Erythroblast (primary cell): ENCODE results near the gene CACNG8.
"Not testable (repeated sequence)": the region's sequence is repeated elsewhere in the genome, so short reads cannot be mapped to it uniquely, and the experiment has no call there.

ENCODE experiments used
- DNase-seq, 2 experiments: peaks; one replicate each; lab custom pipeline; 2025; lab: John Stamatoyannopoulos, UW
- GATA1 ChIP-seq: IDR thresholded peaks from 2 replicates; pipeline ENCODE4 v1.6.1; 2011; ENCODE audit warnings: low read depth, mild to moderate bottlenecking, control low read depth, low read length, moderate library complexity
- POLR2A ChIP-seq: IDR thresholded peaks from 2 replicates; pipeline ENCODE4 v1.6.1; 2011; ENCODE audit warnings: mild to moderate bottlenecking, low read length

The CACNG8 gene

DNA sequence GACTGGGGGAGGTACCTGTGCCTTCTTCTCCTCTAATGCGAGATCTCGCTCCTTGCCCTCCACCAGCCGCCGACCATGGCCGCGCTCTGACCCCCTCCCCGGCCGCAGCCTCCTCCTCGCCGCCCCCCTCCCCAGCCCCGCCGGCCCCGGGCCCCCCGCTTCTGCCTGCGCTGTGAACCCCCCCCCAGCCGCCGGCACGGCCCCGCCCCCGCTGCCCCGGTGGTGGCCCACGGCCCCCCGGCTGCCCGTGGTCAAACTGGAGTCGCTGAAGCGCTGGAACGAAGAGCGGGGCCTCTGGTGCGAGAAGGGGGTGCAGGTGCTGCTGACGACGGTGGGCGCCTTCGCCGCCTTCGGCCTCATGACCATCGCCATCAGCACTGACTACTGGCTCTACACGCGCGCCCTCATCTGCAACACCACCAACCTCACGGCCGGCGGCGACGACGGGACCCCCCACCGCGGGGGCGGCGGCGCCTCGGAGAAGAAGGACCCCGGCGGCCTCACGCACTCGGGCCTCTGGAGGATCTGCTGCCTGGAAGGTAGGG, at the start of gene CACNG8:
TSS of gene CACNG8 (plus strand) at position 51 of the 545 bp plus-strand sequence.
- TF ChIP-seq POLR2A (no peak), GATA1 (no peak)
- no peak for DNase-seq

- no peak for DNase-seq
- TF ChIP-seq POLR2A = no peak
- TF ChIP-seq GATA1 = no peak
Observed at GRCh38 chr19:53915000-53915399, 47.7 kb upstream of the CACNG8 start.

- DNase-seq = no peak
- no peak for TF ChIP-seq POLR2A
- TF ChIP-seq GATA1 = no peak
Observed at GRCh38 chr19:53916004-53916403, 46.7 kb upstream of the CACNG8 start.

DNA sequence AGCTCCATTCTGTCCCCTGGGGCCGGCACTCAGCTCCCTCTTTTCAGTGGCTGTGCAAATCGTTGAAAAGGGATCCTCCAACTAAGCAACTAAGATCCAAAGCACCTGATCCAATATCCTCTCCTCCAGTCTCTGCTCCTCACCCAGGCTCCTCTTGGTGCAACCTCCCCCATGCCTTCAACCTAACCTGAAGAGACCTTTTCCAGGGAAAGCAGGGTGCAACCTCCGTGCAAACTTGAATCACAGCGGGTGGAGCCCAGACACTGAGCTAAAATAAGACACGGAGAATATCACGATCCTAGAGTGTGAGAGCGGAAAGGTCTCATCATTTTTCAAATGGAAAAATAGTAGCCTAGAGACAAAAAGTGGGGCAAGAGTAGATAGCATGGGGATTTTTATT, 45.4 kb upstream of the CACNG8 start:
- DNase-seq = no peak
- TF ChIP-seq POLR2A (no peak), GATA1 (no peak)

DNA sequence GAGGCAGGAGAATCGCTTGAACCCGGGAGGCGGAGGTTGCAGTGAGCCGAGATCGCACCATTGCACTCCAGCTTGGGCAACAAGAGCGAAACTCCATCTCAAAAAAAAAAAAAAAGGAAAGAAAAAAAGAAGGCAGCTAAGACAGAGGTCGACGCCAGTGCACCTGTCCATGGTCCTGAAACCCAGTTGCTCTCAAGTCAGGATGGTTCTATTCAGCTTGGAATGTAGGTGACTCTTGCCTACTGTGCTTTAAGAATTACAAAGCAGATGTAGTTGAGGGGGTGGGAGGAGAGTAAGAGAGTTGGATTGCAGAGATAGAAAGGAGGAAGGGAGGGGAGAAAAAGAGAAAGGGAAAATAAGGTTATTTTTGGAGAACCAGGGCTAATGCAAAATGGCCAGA, 35.0 kb upstream of the CACNG8 start:
- TF ChIP-seq POLR2A (no peak), GATA1 (no peak)
- DNase-seq = peak in 1 of 2 experiments; percentile 48

DNA sequence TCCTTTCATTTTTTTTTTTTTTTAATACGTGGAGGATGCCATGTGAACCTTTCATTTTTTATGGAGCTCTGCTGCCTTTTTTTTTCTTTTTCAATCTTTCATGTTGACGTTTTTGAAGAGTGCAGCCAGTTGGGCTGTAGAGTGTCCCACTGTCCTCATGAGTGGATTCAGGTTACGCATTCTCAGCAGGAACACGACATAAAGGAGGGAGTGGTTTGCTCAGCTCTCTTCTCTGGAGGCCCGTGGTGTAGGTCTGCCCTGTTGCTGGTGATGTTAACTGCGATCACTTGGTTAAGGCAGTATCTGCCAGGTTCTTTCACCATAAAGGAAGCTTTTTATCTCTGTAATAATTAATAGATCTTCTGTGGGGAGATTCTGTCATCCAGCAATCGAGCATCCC, 26.7 kb upstream of the CACNG8 start:
- DNase-seq = no peak
- TF ChIP-seq POLR2A (no peak), GATA1 (no peak)

DNA sequence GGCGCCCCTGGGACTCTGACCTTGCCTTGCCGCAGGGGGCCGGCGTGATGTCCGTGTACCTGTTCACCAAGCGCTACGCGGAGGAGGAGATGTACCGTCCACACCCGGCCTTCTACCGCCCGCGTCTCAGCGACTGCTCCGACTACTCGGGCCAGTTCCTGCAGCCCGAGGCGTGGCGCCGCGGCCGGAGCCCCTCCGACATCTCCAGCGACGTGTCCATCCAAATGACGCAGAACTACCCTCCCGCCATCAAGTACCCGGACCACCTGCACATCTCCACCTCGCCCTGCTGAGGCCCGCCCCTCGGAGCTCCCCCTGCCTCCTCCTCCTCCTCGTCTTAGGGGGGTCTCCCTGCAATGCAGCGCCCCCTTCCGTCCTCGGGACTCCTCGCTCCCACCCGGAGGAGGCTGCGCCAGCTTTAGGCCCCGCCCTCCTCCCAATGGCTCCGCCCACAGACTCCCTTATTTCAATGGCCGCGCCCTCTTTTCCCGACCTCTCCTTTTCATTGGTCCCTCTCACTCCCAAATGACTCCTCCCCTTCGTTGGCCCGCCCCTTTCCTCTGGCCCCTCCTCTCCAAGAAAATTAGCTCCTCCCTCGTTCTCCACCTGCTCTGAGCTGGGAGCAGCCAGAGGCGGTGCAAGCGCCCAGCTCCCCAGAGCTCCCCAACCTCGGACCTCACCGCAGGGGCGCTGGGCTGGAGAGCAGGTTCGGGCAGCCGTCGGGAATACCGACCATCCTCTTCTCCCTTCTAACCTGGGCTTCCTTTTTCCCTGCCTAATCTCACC, 20.5 kb upstream of the CACNG8 start:
- peak; percentile 34 to 50 for DNase-seq
- no peak for TF ChIP-seq POLR2A
- TF ChIP-seq GATA1 = no peak

- TF ChIP-seq POLR2A (no peak), GATA1 (no peak)
- DNase-seq = no peak
Observed at GRCh38 chr19:53944416-53944815, 18.3 kb upstream of the CACNG8 start.

DNA sequence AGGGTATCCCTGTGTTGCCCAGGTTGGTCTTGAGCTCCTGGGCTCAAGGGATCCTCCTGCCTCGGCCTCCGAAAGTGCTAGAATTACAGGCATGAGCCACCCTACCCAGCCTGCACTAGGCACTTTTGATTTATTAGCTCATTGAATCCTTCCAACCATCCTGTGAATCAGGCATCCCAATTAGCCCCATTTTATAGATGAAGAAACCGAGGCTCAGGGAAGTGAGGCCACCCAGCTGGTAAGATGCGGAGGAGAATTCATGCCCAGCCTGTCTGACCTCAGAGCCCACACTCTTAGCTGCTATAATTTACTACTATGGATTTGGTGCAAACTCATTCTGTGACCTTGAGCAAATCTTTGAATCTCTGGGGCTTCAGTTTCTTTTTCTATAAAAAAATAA, 17.8 kb upstream of the CACNG8 start:
- DNase-seq = no peak
- TF ChIP-seq GATA1 = no peak
- no peak for TF ChIP-seq POLR2A

GRCh38 chr19:53945441-53945840, 17.3 kb upstream of the CACNG8 start:
- DNase-seq = no peak
- TF ChIP-seq GATA1 (no peak), POLR2A (no peak)

DNA sequence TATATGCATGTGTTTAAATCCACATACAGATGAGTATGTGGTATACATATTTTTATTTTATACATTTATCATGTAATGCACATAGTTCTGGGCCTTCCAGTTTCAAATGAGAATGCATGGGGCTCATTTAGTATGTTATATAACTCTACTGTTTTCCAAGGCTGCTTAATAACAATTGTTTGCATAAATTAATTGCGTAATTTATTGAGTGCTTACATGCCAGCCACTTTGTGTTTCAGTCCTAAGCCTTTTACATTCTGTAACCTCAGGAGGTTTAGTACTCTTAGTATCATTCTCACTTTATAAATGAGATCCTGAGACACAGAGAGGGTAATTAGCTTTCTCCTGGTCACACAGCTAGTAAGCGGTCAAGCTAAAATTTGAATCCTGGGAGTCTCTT, 16.7 kb upstream of the CACNG8 start:
- DNase-seq = no peak
- TF ChIP-seq GATA1 = no peak
- no peak for TF ChIP-seq POLR2A

- DNase-seq = peak in 1 of 2 experiments; percentile 10
- TF ChIP-seq GATA1 (no peak), POLR2A (no peak)
Observed at GRCh38 chr19:53947624-53948023, 15.1 kb upstream of the CACNG8 start.

- DNase-seq = not testable (repeated sequence)
Observed at GRCh38 chr19:53948611-53949010, 14.1 kb upstream of the CACNG8 start.

GRCh38 chr19:53951436-53951835, 11.3 kb upstream of the CACNG8 start:
- DNase-seq = no peak
- no peak for TF ChIP-seq POLR2A
- TF ChIP-seq GATA1 = no peak

DNA sequence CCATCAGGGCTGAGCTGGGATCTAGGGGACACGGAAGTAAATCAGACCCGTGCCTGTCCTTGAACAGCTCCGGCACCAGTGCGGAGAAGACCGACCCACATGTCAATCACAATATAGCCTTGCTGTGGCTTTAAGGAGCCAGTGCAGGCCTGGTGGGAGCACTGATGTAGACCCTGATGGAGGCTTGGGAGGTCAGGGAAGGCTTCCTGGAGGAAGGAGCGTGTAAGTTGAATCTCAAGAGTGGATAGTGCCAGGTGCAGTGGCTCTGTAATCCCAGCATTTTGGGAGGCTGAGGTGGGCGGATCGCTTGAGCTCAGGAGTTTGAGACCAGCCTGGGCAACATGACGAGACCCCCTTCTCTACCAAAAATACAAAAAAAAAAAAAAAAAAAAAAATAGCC, 10.8 kb upstream of the CACNG8 start:
- DNase-seq = no peak
- TF ChIP-seq GATA1 (no peak), POLR2A (no peak)
